ENCODE data around the gene OAT.

The OAT gene

DNA sequence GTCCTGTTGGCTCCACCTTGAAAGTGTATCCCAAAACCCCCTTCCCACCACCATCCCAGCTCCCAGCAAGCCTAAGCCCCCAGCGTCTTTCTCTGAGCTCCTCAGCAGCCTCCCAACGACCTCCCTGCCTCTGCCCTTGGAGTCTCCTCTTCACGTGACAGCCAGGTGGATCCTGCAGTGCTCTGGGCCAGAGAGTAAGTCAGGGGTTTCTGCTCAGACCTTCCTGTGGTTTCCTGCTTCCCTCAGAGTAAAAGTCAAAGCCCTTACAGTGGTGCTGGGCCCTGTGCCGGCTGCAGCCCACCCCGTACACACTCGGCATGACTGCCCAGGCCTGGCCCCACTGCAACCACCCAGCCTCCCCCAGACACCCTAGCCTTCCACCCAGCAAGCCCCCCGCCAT lies 51.9 kb downstream of the OAT start:
- no peak for DNase-seq
- no peak overlapping the region for H3K18ac ChIP-seq (ENCODE audit: low read length)
- no CpG with 5 or more reads among the region's 7 CpGs for WGBS (ENCODE audit: extremely low coverage, insufficient coverage, low lambda C conversion rate)

DNA sequence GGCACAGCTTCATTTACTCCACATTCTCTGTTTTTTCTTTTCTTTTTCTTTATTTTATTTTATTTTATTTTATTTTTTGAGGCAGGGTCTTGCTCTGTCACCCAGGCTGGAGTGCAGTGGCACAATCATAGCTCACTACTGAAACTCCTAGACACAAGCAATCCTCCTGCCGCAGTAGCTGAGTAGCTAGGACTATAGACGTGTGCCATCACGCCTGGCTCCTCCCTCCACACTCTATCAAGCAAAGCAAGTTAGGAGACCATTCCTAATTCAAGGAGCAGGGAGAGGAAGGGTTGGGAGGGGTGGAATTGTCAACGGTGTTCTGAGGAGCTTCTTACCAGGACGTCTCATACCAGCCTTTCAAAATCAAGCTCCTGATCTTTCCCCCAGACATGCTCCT lies 52.4 kb downstream of the OAT start:
- H3K4me3 ChIP-seq (ENCODE audit: low read length): no peak overlapping the region
- no peaks in the 10 kb centered on the region for H3K36me3 ChIP-seq (ENCODE audit: control insufficient read depth, insufficient read depth, low read length)
- H3K9ac ChIP-seq (ENCODE audit: low read length): no peak overlapping the region
- no peak overlapping the region for H4K5ac ChIP-seq (ENCODE audit: low read length)
- H3K4me2 ChIP-seq (ENCODE audit: low read length): no peak overlapping the region
- H3K4me1 ChIP-seq (ENCODE audit: control insufficient read depth, low read depth, low read length): peaks cover 3% of the 10 kb centered on the region
- H3K27me3 ChIP-seq (ENCODE audit: insufficient read depth, low read length, poor library complexity): no peaks in the 10 kb centered on the region
- no peak for DNase-seq
- no peak overlapping the region for H3K4ac ChIP-seq (ENCODE audit: low read depth, low read length)
- no peak overlapping the region for H2AK5ac ChIP-seq (ENCODE audit: low read length)
- H4K8ac ChIP-seq (ENCODE audit: low read depth, low read length): no peak overlapping the region
- no peak overlapping the region for H3K27ac ChIP-seq (ENCODE audit: low read depth, low read length)
- no peak overlapping the region for H2BK120ac ChIP-seq (ENCODE audit: low read depth, low read length)
- H2BK15ac ChIP-seq (replicated peaks; ENCODE audit: low read depth): no peak overlapping the region
- no CpG with 5 or more reads among the region's 5 CpGs for WGBS (ENCODE audit: extremely low coverage, insufficient coverage, low lambda C conversion rate)
- H3K23ac ChIP-seq (ENCODE audit: low read length): no peak overlapping the region
- H3K79me2 ChIP-seq (ENCODE audit: control insufficient read depth, insufficient read depth, low read length): no peaks in the 10 kb centered on the region
- no peak overlapping the region for H2BK5ac ChIP-seq (ENCODE audit: low read length)
- H3K56ac ChIP-seq (ENCODE audit: low read length): no peak overlapping the region
- H3K79me1 ChIP-seq (ENCODE audit: low read length): no peaks in the 10 kb centered on the region
- H3K18ac ChIP-seq (ENCODE audit: low read length): no peak overlapping the region

More for the DNA sequence above, 51.9 kb downstream of the OAT start:
- no peak overlapping the region for H2BK15ac ChIP-seq (replicated peaks; ENCODE audit: low read depth)
- no peaks in the 10 kb centered on the region for H3K27me3 ChIP-seq (ENCODE audit: insufficient read depth, low read length, poor library complexity)
- no peaks in the 10 kb centered on the region for H3K79me1 ChIP-seq (ENCODE audit: low read length)
- H2BK5ac ChIP-seq (ENCODE audit: low read length): no peak overlapping the region
- H2BK120ac ChIP-seq (ENCODE audit: low read depth, low read length): no peak overlapping the region
- H3K9ac ChIP-seq (ENCODE audit: low read length): no peak overlapping the region
- H3K27ac ChIP-seq (ENCODE audit: low read depth, low read length): no peak overlapping the region
- no peak overlapping the region for H3K4me2 ChIP-seq (ENCODE audit: low read length)
- no peak overlapping the region for H3K23ac ChIP-seq (ENCODE audit: low read length)
- H3K79me2 ChIP-seq (ENCODE audit: control insufficient read depth, insufficient read depth, low read length): no peaks in the 10 kb centered on the region
- no peak overlapping the region for H3K56ac ChIP-seq (ENCODE audit: low read length)
- H3K4ac ChIP-seq (ENCODE audit: low read depth, low read length): no peak overlapping the region
- H4K8ac ChIP-seq (ENCODE audit: low read depth, low read length): no peak overlapping the region
- no peaks in the 10 kb centered on the region for H3K36me3 ChIP-seq (ENCODE audit: control insufficient read depth, insufficient read depth, low read length)
- no peak overlapping the region for H4K5ac ChIP-seq (ENCODE audit: low read length)
- H2AK5ac ChIP-seq (ENCODE audit: low read length): no peak overlapping the region
- no peak overlapping the region for H3K4me3 ChIP-seq (ENCODE audit: low read length)
- H3K4me1 ChIP-seq (ENCODE audit: control insufficient read depth, low read depth, low read length): peaks cover 3% of the 10 kb centered on the region

DNA sequence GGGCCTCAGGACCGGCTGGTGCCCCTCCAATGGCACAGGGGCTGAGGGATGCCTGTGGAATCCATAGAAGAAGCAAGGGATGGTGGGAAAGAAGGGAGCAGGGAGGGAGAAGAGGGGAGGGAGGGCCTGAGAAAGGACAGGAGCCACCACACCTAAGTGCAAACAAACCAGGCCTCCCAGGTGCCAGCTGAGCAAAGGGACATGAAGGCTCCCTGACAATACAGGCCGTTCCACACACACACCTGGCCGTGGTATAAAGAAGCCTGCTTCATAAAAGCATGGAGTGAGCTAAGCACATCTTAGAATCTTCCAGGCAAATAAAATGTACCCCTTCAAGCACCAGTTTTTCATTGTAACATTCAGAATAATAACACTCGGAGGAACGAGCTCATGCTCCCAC lies 54.0 kb downstream of the OAT start:
- H3K23ac ChIP-seq (ENCODE audit: low read length): no peak overlapping the region
- H2BK120ac ChIP-seq (ENCODE audit: low read depth, low read length): no peak overlapping the region
- H3K9ac ChIP-seq (ENCODE audit: low read length): no peak overlapping the region
- no peaks in the 10 kb centered on the region for H3K79me1 ChIP-seq (ENCODE audit: low read length)
- H2BK5ac ChIP-seq (ENCODE audit: low read length): no peak overlapping the region
- H3K4ac ChIP-seq (ENCODE audit: low read depth, low read length): no peak overlapping the region
- H3K4me2 ChIP-seq (ENCODE audit: low read length): no peak overlapping the region
- WGBS (ENCODE audit: extremely low coverage, insufficient coverage, low lambda C conversion rate): no CpG with 5 or more reads among the region's 5 CpGs
- H2AK5ac ChIP-seq (ENCODE audit: low read length): no peak overlapping the region
- DNase-seq: no peak
- H3K4me1 ChIP-seq (ENCODE audit: control insufficient read depth, low read depth, low read length): peaks cover 3% of the 10 kb centered on the region
- no peak overlapping the region for H4K8ac ChIP-seq (ENCODE audit: low read depth, low read length)
- H3K27ac ChIP-seq (ENCODE audit: low read depth, low read length): no peak overlapping the region
- H3K27me3 ChIP-seq (ENCODE audit: insufficient read depth, low read length, poor library complexity): no peaks in the 10 kb centered on the region
- no peak overlapping the region for H3K56ac ChIP-seq (ENCODE audit: low read length)
- no peaks in the 10 kb centered on the region for H3K36me3 ChIP-seq (ENCODE audit: control insufficient read depth, insufficient read depth, low read length)
- H3K18ac ChIP-seq (ENCODE audit: low read length): no peak overlapping the region
- no peak overlapping the region for H3K4me3 ChIP-seq (ENCODE audit: low read length)
- H4K5ac ChIP-seq (ENCODE audit: low read length): no peak overlapping the region
- H2BK15ac ChIP-seq (replicated peaks; ENCODE audit: low read depth): no peak overlapping the region
- no peaks in the 10 kb centered on the region for H3K79me2 ChIP-seq (ENCODE audit: control insufficient read depth, insufficient read depth, low read length)

DNA sequence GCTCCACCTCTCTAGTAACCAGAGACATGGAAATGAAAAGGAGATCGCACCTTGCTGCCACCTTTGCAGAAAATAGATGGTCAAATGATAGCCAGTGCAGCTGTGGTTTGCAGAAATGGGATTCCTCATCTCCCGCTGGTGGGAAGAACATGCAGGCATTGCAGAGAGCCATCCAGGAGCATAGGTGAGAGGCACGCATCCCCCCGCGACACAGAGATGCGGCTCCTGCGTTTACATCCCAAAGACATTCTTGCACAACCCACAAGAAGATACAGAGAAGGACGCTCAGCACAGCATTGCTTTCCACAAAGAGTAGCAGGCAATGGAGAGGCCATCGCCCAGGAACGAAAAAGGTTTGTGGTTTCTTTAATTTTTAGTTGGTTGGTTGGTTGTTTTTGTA lies 56.2 kb downstream of the OAT start:
- Histone ChIP-seq H2AK5ac (ENCODE audit: low read length) (no peak overlapping the region), H3K27ac (ENCODE audit: low read depth, low read length) (no peak overlapping the region), H3K79me2 (ENCODE audit: control insufficient read depth, insufficient read depth, low read length) (no peaks in the 10 kb centered on the region), H3K4ac (ENCODE audit: low read depth, low read length) (no peak overlapping the region), H3K4me3 (ENCODE audit: low read length) (no peak overlapping the region), H2BK120ac (ENCODE audit: low read depth, low read length) (no peak overlapping the region), H3K18ac (ENCODE audit: low read length) (no peak overlapping the region), H3K4me2 (ENCODE audit: low read length) (no peak overlapping the region), H3K4me1 (ENCODE audit: control insufficient read depth, low read depth, low read length) (peaks cover 3% of the 10 kb centered on the region), H3K27me3 (ENCODE audit: insufficient read depth, low read length, poor library complexity) (no peaks in the 10 kb centered on the region), H2BK5ac (ENCODE audit: low read length) (no peak overlapping the region), H4K8ac (ENCODE audit: low read depth, low read length) (no peak overlapping the region), H2BK15ac (replicated peaks; ENCODE audit: low read depth) (no peak overlapping the region), H3K9ac (ENCODE audit: low read length) (no peak overlapping the region), H4K5ac (ENCODE audit: low read length) (no peak overlapping the region), H3K79me1 (ENCODE audit: low read length) (no peaks in the 10 kb centered on the region), H3K56ac (ENCODE audit: low read length) (no peak overlapping the region), H3K36me3 (ENCODE audit: control insufficient read depth, insufficient read depth, low read length) (no peaks in the 10 kb centered on the region), H3K23ac (ENCODE audit: low read length) (no peak overlapping the region)
- peak; percentile 27 for DNase-seq
- WGBS (ENCODE audit: extremely low coverage, insufficient coverage, low lambda C conversion rate): no CpG with 5 or more reads among the region's 10 CpGs

DNA sequence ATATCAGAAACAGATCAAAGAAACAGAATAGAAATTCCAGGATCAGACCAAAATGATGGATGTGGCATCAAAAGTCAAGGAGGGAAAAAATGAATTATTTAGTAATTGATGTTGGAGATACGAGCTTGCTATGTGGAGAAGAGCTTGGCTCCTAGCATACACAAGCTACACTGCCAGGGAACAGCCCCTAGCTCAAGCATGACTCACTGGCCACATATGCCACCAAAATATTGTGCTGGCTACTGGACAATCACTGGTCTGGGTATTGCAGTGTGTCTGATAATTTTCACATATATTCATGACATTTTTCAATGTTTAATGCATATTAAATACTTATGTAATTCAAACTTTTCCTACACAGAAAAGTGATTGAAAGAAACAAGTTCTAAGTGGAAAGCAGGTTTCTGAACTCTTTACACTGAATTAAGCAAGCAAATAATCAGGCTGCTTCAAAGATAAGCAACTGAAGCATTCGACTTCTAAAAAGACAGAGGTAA lies 59.3 kb downstream of the OAT start:
- Histone ChIP-seq H3K4me2 (ENCODE audit: low read length) (no peak overlapping the region), H4K5ac (ENCODE audit: low read length) (no peak overlapping the region), H3K4ac (ENCODE audit: low read depth, low read length) (no peak overlapping the region), H2AK5ac (ENCODE audit: low read length) (no peak overlapping the region), H3K4me1 (ENCODE audit: control insufficient read depth, low read depth, low read length) (peaks cover 3% of the 10 kb centered on the region), H2BK120ac (ENCODE audit: low read depth, low read length) (no peak overlapping the region), H3K9ac (ENCODE audit: low read length) (no peak overlapping the region), H3K27me3 (ENCODE audit: insufficient read depth, low read length, poor library complexity) (no peaks in the 10 kb centered on the region), H3K79me2 (ENCODE audit: control insufficient read depth, insufficient read depth, low read length) (no peaks in the 10 kb centered on the region), H3K18ac (ENCODE audit: low read length) (no peak overlapping the region), H3K27ac (ENCODE audit: low read depth, low read length) (no peak overlapping the region), H3K4me3 (ENCODE audit: low read length) (no peak overlapping the region), H3K36me3 (ENCODE audit: control insufficient read depth, insufficient read depth, low read length) (no peaks in the 10 kb centered on the region), H3K79me1 (ENCODE audit: low read length) (no peaks in the 10 kb centered on the region), H3K56ac (ENCODE audit: low read length) (no peak overlapping the region), H3K23ac (ENCODE audit: low read length) (no peak overlapping the region), H4K8ac (ENCODE audit: low read depth, low read length) (no peak overlapping the region), H2BK5ac (ENCODE audit: low read length) (no peak overlapping the region), H2BK15ac (replicated peaks; ENCODE audit: low read depth) (no peak overlapping the region)
- WGBS (ENCODE audit: extremely low coverage, insufficient coverage, low lambda C conversion rate): no CpG with 5 or more reads among the region's 2 CpGs
- no peak for DNase-seq

DNA sequence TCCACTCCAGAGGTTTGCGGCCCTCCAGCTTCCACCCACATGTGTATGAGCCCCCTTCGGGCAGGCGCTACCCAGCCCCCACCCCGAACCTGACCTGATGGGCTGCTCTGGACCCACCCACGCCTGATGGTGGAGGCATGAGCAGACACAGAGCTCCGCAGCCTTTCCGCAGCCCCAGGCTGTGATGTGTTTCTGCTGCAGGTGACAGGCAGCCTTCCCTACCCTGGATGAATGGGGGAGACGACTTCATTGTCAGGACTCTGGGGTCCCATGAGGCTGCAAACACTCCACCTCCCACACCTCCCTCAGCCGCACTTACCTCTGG lies 61.2 kb downstream of the OAT start:
- H3K4me1 ChIP-seq (ENCODE audit: control insufficient read depth, low read depth, low read length): peaks cover 2% of the 10 kb centered on the region
- no peak overlapping the region for H2AK5ac ChIP-seq (ENCODE audit: low read length)
- H3K23ac ChIP-seq (ENCODE audit: low read length): no peak overlapping the region
- H3K27me3 ChIP-seq (ENCODE audit: insufficient read depth, low read length, poor library complexity): no peaks in the 10 kb centered on the region
- H4K8ac ChIP-seq (ENCODE audit: low read depth, low read length): no peak overlapping the region
- no peaks in the 10 kb centered on the region for H3K79me2 ChIP-seq (ENCODE audit: control insufficient read depth, insufficient read depth, low read length)
- H2BK5ac ChIP-seq (ENCODE audit: low read length): no peak overlapping the region
- no peak overlapping the region for H3K18ac ChIP-seq (ENCODE audit: low read length)
- no peaks in the 10 kb centered on the region for H3K36me3 ChIP-seq (ENCODE audit: control insufficient read depth, insufficient read depth, low read length)
- H2BK120ac ChIP-seq (ENCODE audit: low read depth, low read length): no peak overlapping the region
- no peak for DNase-seq
- no peak overlapping the region for H3K4me2 ChIP-seq (ENCODE audit: low read length)
- H3K27ac ChIP-seq (ENCODE audit: low read depth, low read length): no peak overlapping the region
- H3K4ac ChIP-seq (ENCODE audit: low read depth, low read length): no peak overlapping the region
- H3K79me1 ChIP-seq (ENCODE audit: low read length): no peaks in the 10 kb centered on the region
- no peak overlapping the region for H3K4me3 ChIP-seq (ENCODE audit: low read length)
- H3K56ac ChIP-seq (ENCODE audit: low read length): no peak overlapping the region
- no peak overlapping the region for H3K9ac ChIP-seq (ENCODE audit: low read length)
- WGBS (ENCODE audit: extremely low coverage, insufficient coverage, low lambda C conversion rate): no CpG with 5 or more reads among the region's 9 CpGs
- no peak overlapping the region for H4K5ac ChIP-seq (ENCODE audit: low read length)
- no peak overlapping the region for H2BK15ac ChIP-seq (replicated peaks; ENCODE audit: low read depth)
